Smooth muscle cell of the coronary artery (primary cell): ENCODE data around the gene NFKBIB. TPM values are rescaled to one million over a fixed set of nuclear protein-coding genes. Genes with fewer than 3 reads are reported as not detected.

Experiments used
- total RNA-seq: library from RNA; depleted of rRNA; stranded (reverse); fragments of >200 nt; gene quantifications from 2 replicates; pipeline ENCODE4 v1.2.3, GENCODE V29; 2014; ENCODE audit warnings: low replicate concordance

NFKBIB gene
- total RNA-seq = 5.1 and 13.4 TPM in 2 replicates

GRCh38 chr19:38899447-38900201, at the start of gene NFKBIB, which contains the start of gene SIRT2:
Gene NFKBIB (plus strand): TSS chr19:38899969. CDS start chr19:38900033, 64 bp downstream.
Gene SIRT2 (minus strand): TSS chr19:38899618. CDS start chr19:38899521, 97 bp downstream.

GRCh38 chr19:38877781-38878574, 21.8 kb upstream of the NFKBIB start, which contains the start of gene RINL:
Gene RINL (minus strand): TSS chr19:38878275. CDS start chr19:38876742, 1,533 bp downstream.

GRCh38 chr19:38929929-38930775, 30.4 kb downstream of the NFKBIB start, which contains the start of gene SARS2:
Gene SARS2 (minus strand): TSS chr19:38930763. CDS start chr19:38930736, 27 bp downstream.

GRCh38 chr19:38930776-38931520, 31.2 kb downstream of the NFKBIB start, which contains the start of gene MRPS12:
Gene MRPS12 (plus strand): TSS chr19:38930944. CDS start chr19:38931295, 351 bp downstream.

Other genes starting within 250 kb of the NFKBIB start
- gene CAPN12, start 155.5 kb upstream of the NFKBIB start, total RNA-seq = 0.08 TPM in 1 of 2 replicates, not detected in the other
- not detected in 2 replicates for gene LGALS7, start 126.5 kb upstream of the NFKBIB start, total RNA-seq
- gene LGALS7B, start 110.8 kb upstream of the NFKBIB start, total RNA-seq = not detected in 2 replicates
- not detected in 2 replicates for gene LGALS4, start 87.0 kb upstream of the NFKBIB start, total RNA-seq
- gene ECH1, start 68.2 kb upstream of the NFKBIB start, total RNA-seq = 21.9 and 28.3 TPM in 2 replicates
- 123 and 220 TPM in 2 replicates for gene HNRNPL, start 50.0 kb upstream of the NFKBIB start, total RNA-seq
- gene RINL, start 21.7 kb upstream of the NFKBIB start, total RNA-seq = 1.5 and 1.9 TPM in 2 replicates
- gene SIRT2, start 351 bp upstream of the NFKBIB start, total RNA-seq = 51.7 and 63.7 TPM in 2 replicates
- gene CCER2, start 12.2 kb downstream of the NFKBIB start, total RNA-seq = 0.35 TPM in 1 of 2 replicates, not detected in the other
- 9.1 and 11.0 TPM in 2 replicates for gene SARS2, start 30.8 kb downstream of the NFKBIB start, total RNA-seq
- 20.0 and 42.7 TPM in 2 replicates for gene MRPS12, start 31.0 kb downstream of the NFKBIB start, total RNA-seq
- 13.2 and 17.9 TPM in 2 replicates for gene FBXO17, start 75.8 kb downstream of the NFKBIB start, total RNA-seq
- 1.8 and 2.0 TPM in 2 replicates for gene FBXO27, start 132.6 kb downstream of the NFKBIB start, total RNA-seq
- gene ACP7, start 184.4 kb downstream of the NFKBIB start, total RNA-seq = 0.23 and 0.30 TPM in 2 replicates
- 2.5 and 5.6 TPM in 2 replicates for gene PAK4, start 225.8 kb downstream of the NFKBIB start, total RNA-seq